ENCODE data around the gene TBX10.
"Not testable (repeated sequence)": the region's sequence is repeated elsewhere in the genome, so short reads cannot be mapped to it uniquely, and the experiment has no call there.

Gene TBX10

DNA sequence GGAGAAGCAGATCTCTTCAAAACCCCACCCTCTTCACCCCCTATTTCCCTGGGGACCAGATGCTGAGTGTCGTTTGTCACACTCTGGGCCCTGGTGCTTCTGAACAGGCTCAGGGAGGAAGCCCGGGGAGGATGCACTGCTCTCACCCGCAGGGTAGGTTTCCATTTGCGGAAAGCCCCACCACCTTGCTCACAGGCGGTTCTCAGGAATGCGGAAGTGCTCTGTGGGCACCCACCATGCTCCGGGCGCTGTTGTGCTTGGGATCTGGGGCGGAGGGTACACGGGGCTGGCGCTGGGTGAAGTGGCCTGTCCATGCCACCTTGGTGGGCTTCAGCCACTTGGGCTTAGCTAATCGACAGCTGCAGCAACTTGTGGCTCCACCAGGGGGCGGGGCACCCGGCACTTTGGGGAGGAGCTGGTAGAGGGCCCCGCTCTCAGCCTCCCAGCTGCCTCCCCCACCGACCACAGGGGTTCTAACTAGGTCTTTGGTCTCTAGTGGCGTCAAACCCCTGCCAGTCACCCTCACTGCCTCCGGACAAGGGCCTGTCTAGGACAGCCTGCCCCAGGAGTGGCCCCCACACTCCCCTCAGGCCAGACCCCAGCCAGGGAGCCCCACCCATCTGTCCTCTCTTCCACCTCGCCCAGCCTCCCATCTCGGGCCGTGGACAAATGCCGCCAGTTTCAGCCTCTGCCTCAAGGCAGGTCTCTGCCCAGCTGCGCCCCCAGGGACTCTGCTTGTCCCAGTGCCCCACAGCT, 25.4 kb downstream of the TBX10 start:
- no peak for DNase-seq

DNA sequence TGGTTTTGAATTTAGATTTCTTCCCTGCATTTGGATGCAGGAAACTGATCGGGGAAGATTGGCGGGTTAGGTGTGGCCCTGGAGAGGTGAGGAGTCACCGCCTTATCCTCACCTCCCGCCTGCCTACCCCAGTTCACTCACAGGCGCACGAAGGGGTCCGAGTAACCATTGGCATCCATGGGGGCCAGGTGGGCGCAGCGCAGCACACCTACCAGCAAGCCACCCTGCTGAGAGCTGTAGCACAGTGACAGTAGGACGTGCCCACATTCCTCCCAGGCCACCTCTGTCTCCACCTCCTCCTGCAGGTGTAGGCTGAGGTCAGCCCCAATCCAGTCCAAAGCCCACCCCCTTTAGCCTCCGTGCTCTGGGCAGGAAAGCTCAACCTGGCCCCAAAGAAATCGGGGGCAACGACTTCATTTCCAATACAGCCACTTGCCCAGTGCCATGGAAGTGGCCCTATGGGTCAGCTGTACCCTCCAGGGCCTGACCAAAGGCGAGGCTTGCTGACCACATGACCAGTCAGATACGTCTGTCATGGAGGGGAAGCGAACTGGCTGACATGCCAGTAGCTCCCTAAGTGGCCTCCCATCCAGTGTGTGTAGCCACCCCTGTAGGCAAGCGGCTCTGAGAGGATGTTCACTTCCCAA, 26.1 kb downstream of the TBX10 start:
- no peak for DNase-seq

DNA sequence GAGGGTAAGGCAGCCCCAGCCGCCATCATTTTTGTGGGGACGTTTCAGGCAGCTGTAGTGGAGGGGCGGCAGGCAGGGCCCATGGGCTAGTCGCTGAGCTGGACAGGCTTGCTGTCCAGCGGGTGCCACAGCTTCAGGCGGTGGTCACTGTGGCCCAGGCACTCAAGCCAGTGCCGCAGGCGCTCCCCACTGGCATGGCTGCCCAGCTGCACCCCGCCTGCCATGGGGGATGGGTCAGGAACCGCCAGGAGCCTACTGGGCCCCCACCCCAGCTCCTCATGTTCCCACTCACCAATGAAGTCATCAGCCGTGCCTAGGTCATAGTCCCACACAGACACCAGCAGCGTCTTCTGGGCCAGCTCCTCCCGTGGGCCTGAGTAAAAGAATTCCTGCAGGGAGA, 26.8 kb downstream of the TBX10 start:
- DNase-seq = no peak

DNA sequence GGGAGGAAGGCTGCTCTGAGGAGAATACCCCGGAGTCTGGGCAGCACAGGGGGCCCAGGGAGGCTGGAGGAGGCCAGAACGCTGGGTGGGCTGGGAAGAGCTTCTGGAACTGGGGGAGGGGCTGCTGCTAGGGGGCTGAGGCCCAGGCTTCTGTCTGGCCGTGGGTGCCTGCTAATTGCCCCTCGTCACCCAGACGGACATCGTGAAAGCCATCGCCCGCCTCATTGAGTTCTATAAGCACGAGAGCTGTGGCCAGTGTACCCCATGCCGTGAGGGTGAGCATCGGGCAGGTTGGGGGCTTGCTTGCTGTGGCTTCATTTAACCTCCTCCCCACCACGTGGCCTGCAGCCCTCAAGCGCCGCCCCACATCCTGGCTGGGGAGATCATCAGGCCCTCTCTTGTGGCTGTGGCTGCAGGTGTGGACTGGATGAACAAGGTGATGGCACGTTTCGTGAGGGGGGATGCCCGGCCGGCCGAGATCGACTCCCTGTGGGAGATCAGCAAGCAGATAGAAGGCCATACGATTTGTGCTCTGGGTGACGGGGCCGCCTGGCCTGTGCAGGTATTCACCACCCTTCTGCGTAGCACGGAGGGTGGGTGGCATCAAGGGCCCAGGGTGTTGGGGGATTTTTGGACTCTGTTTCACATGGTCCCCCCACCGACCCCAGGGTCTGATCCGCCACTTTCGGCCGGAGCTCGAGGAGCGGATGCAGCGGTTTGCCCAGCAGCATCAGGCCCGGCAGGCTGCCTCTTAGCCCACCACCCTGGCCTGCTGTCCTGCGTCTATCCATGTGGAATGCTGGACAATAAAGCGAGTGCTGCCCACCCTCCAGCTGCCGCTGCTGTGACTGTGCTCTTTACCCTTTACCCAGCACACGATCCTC, 27.6 kb downstream of the TBX10 start:
- no peak for DNase-seq

DNA sequence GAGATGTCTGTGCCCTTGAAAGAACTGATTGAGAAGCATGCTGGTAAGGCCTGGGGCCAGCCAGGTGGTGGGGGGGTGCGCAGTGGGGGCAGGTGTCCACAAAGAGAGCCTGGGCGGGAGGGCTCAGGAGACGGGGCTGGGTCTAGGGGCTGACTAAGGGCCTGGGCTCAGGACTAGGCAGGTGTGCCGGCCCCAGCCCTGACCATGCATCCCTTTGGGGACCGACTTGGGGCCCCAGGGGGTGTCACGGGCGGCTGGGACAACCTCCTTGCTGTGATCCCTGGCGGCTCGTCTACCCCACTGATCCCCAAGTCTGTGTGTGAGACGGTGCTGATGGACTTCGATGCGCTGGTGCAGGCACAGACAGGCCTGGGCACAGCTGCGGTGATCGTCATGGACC, 28.4 kb downstream of the TBX10 start:
- no peak for DNase-seq

DNA sequence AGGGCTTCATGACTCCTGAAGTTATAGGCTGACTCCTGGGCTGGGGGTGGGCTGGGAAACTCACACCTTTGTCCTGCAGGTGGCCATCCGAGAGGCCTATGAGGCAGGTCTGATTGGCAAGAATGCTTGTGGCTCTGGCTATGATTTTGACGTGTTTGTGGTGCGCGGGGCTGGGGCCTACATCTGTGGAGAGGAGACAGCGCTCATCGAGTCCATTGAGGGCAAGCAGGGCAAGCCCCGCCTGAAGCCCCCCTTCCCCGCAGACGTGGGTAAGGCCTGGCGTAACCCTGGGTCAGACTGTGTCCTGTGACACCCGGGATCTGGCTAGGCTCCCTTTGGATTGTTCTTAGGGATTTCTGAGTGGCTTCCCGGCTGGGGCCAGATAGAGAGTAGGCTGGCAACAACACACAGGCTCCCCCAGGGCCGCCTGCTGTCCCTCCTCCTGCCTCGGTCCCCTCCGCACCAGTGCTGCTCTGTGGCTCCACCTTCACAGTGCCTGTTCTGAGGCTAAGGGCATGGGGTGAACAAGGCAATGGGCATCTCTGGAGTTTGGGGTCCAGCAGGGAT, 29.2 kb downstream of the TBX10 start:
- DNase-seq = no peak

DNA sequence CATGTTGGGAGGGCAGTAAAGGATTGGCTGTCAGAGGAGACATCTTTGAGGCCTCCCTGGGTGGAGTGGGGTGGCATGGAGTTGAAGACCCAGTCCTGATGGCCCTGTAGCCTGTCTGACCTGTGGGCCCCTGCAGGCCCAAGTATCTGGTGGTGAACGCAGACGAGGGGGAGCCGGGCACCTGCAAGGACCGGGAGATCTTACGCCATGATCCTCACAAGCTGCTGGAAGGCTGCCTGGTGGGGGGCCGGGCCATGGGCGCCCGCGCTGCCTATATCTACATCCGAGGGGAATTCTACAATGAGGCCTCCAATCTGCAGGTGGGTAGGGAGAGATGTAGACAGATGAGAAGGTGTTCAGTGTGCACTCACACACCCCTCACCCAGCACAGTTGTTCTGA, 30.2 kb downstream of the TBX10 start:
- no peak for DNase-seq

DNA sequence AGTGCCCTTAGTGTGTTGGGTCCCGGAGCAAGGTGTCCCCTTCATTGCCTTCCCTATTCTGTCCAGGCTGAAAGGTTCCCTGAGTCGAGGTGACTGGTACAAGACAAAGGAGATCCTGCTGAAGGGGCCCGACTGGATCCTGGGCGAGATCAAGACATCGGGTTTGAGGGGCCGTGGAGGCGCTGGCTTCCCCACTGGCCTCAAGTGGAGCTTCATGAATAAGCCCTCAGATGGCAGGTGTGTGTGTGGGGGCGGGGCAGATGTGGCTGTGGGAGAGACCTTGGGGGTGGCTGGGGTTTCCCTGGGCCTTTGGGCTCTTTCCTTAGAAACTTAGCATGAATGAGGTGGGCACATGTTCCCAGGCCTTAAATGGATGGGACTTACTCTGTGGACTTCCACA, 31.1 kb downstream of the TBX10 start:
- DNase-seq = no peak

DNA sequence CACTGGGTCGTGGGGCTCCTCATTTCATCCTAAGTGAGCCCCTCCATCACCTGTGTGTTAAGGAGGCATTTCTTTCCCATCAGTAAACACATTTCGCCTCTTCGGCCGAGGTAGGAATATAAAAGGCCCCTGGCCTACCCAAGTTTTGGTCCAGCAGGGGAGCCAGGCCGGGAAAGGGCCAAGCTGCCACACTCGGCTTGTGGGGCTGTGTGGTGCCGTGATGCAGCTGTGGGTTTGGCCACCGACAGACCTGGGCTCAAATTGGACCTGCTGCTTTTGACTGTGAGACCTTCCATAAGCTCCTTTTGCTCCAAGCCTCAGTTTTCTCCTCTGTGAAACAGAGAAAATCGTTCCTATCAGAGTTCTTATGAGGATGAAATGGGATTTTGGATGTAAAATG, 32.1 kb downstream of the TBX10 start:
- no peak for DNase-seq

DNA sequence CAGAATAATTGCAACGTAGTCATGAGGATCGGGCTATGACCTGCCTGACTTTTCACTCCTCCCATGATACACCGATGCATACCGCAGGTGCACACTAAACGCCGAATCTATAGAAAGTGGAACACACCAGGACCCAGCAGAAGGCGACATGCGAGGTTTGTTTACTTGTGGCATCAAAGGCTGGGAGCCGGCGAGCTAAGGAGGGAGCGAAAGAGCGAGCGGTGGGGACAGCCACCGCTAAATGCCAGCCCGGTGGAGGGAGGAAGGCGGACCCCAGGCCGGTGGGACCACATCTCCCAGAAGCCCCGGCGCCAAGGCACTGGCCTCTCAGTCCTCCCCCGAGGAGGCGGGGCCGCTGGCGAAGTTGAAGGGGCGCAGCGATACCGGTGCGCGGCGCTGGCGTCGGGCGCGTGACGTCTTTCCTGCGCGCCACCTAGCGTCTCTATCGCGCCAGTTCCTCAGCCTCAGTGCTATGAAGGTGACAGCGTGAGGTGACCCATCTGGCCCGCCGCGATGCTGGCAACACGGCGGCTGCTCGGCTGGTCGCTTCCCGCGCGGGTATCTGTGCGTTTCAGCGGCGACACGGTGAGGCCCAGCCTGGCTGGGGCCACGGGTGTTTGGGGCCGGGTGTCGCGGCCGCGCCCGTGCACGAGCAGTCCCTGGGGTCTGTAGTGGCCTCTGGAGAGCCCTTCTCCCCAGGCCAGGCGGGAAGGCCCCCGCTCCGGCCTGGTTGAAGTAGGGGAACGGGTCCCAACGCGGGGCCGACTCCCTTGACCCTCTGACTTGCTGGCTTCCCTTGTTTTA, 32.9 kb downstream of the TBX10 start, which contains the start of gene NDUFV1:
NDUFV1 (plus strand) TSS at position 445 of the 804 bp plus-strand sequence; CDS start at position 514, 69 bp downstream.
- peak; percentile 88 for DNase-seq

DNA sequence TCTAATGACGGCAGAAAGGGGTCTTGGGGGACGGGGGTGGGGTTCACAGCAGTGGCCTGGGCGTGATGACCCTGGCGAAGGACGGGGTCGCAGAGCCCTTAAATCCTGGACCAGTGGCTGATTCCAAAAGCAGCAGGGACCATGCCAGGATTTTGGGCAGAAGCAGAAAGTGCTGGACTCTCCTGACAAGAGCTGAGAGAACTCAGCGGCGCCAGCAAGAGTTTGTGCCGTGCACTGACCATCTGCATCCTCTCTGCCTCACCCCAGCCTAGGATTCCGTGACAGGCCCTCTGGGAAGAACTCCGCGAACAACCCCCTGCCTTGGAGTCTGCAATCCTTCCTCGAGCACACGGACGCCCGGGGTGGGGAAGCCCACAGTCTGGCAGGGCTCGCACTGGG, 33.5 kb downstream of the TBX10 start:
- DNase-seq = no peak

DNA sequence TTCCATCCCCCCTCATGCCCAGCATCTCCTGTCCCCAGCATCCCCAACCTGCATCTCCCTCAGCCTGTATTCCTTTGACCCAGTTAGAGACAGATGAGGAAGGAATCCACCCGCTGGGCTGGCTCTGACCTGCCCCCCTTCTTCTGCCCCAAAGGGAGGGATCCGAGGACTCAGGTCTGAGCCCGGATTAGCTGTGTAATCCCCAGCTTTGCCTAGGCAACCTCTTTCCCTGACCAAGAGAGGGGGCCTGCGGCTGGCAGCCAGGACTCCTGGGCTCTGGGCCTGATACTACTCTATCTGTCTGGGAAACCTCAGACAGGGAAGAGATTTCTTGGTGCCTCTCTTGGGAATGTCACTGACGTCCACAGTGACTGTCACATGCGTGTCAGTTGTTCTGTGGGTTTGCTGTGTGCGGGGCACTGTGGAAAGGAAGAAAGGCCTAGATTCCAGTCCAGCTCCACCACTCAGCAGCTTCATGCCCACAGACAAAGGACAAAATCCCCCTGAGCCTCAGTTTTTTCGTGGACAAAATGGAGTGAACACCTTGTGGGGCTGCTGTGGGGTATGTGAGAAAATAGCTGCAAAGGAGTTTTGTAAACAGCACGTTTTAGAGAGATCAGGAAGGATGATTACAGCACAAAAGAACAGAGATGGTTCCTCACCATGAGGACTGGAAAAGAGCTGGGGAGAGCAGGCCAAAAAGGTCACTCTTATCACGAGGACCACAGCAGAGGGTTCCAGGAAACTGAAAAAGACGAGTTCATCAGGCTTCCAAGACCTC, 34.1 kb downstream of the TBX10 start:
- no peak for DNase-seq

DNA sequence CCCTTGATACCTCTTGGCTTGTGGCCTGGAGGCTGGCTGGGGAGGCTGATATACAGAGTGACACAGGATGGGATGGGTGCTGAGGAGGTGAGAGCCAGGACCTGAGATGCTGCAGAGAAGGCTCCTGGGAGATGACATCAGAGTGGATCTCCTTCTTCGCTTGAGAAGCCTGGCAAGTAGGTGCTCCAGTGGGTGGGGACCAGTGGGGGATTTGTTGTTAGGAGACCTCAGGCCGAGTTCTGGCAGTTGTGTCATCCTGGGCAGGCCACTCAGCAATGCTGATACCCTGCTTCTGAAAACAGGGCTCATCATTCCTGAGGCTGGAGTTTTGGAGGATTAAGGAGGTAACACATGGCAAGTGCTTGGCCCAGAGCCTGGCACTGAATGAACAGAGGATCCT, 34.7 kb downstream of the TBX10 start:
- no peak for DNase-seq

DNA sequence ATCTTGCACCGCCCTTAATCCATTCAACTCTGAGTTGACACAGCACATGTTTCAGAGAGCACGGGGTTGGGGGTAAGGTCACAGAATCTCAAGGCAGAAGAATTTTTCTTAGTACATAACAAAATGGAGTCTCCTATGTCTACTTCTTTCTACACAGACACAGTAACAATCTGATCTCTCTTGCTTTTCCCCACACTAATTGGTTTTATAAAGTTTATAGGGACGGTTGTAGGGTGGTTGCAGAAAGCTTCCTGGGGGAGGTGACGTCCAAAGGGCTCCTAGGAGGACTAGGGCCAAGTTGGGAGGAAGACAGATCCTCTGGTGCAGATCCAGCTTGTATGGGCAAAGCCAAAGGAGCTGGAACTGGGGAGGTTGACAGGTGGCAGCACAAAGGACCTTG, 35.4 kb downstream of the TBX10 start:
- not testable (repeated sequence) for DNase-seq

DNA sequence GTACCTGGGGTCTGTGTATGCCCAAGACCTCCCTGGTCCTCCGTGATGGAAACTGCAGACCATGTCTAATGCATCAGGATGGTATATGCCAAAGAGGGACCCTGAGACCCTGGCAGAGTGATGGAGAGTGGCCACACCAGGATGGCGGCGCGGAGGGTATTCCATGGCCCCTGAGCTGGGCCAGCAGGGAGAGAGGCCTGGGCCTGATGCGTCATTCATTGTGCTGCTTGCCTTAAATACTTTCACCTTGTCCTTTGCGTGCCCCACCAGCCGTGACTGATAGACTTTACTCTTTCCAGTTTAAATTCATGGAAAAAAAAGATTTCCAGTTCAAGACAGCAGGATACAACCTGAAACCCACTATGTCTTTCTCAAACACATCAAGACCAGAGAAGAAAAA, 38.5 kb downstream of the TBX10 start:
- DNase-seq = no peak

DNA sequence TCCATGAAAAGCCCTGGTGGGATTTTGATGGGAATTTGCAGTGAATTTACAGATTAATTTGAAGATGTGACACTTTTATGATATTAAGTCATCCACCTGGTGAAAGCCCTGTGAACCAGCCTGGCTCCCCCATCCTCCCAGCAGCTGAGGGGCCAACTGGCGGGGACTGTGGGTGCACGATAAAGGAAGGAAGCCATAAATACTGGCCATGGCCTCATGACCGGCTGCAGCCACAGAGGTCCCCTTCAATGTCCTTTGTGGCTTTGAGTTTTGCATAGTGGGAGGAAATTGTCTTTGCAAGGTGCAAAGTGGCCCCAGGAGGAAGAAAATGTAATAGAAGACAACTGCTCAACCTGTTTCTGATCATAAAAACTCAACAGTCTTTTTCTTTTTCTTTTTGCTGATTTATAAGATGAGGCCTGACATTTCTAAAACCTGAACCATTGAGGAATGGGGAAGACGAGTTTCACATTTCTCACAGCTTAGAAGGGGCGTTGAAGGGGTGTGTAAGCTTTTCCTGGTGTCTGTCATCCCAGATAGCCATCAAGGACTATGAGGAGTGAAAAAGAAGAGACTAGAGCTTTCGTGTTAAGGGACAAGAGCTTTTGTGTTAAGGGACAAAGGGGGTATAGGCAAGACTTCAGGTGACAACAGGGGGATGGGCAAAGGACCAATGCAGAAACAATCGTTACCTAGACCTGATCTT, 39.1 kb downstream of the TBX10 start:
- no peak for DNase-seq

DNA sequence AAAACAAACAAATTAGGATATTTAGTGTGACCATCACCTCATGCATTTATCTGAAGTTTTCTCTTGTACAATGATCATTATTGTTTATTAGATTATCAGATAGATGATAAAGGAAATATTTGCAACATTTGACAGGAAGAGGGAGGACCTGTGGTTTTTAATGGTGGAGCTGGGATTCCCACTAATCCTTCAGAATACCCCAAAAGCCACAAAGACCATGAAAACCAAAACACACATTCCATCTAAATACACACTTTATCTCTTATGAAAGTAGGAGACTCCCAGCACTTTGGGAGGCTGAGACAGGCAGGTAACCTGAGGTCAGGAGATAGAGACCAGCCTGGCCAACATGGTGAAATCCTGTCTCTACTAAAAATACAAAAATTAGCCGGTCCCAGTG, 40.4 kb downstream of the TBX10 start:
- DNase-seq = no peak

DNA sequence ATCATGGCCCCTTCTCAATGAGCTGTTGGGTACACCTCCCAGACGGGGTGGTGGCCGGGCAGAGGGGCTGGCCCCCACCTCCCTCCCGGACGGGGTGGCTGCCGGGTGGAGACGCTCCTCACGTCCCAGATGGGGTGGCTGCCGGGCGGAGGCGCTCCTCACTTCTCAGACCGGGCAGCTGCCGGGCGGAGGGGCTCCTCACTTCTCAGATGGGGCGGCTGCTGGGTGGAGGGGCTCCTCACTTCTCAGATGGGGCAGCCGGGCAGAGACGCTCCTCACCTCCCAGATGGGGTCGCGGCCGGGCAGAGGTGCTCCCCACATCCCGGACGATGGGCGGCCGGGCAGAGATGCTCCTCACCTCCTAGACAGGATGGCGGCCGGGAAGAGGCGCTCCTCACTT, 41.6 kb downstream of the TBX10 start:
- DNase-seq = not testable (repeated sequence)

DNA sequence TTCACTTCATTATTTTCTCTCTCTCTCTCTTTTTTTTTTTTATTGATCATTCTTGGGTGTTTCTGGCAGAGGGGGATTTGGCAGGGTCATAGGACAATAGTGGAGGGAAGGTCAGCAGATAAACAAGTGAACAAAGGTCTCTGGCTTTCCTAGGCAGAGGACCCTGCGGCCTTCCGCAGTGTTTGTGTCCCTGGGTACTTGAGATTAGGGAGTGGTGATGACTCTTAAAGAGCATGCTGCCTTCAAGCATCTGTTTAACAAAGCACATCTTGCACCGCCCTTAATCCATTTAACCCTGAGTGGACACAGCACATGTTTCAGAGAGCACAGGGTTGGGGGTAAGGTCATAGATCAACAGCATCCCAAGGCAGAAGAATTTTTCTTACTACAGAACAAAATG, 42.1 kb downstream of the TBX10 start:
- DNase-seq = not testable (repeated sequence)

DNA sequence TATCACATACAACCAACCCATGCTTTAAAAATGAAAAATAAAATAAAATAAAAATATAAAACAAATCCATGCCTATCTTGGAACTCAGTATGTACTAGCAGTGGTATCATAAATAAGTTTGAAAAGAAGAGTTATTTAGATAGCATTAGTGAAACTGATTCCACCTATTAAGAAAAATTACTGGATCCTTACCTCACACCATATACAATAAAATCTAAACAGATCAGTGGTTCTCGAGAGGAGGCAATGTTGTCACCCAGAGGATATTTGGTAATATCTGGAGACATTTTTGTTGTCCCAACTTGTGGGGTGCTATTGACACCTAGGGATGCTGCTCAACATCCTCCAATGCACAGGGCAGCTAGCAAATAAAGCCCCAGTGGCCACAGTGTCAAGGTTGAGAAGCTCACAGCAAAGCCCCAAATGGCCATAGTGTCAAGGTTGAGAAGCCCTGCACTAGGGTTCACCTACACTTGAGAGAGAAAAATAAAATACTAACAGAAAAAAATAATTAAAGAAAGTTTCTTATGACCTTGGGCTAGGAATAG, 42.7 kb downstream of the TBX10 start:
- DNase-seq = no peak

DNA sequence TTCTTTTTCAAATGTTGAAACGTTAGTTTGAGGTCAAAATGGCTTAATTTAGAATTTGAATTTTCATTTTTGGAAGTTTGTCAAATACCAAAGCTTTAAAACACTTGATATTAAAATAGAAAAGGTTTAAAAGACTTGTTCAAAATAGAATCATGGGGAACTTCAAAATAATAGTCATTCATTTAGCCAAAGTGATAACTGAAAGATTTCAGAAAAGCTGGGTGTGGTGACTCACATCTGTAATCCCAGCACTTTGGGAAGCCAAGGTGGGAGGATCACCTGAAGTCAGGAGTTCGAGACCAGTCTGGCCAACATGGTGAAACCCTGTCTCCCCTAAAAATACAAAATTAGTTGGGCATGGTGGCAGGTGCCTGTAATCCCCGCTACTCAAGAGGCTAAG, 45.1 kb downstream of the TBX10 start:
- no peak for DNase-seq

All from NCI-H748 treated with DMSO at 0.1 percent for 48 hours (cell line).